Sigmoid colon (tissue), 7 donors: ENCODE measurements around the gene RASSF6. TPM values are rescaled to one million over a fixed set of nuclear protein-coding genes. Genes with fewer than 3 reads are reported as not detected.

Experiments
- DNase-seq: peaks from one replicate; pipeline ENCODE4 v3.0.0-alpha.2; 2019
- H3K27ac ChIP-seq, 4 donors: fragments of 200-600 bp; sonication (generic); one replicate each; pipeline ENCODE4 v1.5.1; 2016 to 2019; ENCODE audit warnings: mild to moderate bottlenecking in 1 of 4
- H3K27me3 ChIP-seq, 3 donors: fragments of 200-600 bp; sonication (generic); one replicate each; pipeline ENCODE4 v1.5.1; 2019; ENCODE audit warnings: mild to moderate bottlenecking in 1 of 3
- H3K36me3 ChIP-seq, 4 donors: fragments of 200-600 bp; sonication (generic); one replicate each; pipeline ENCODE4 v1.5.1; 2016 to 2019
- H3K4me1 ChIP-seq, 4 donors: fragments of 200-600 bp; sonication (generic); one replicate each; pipeline ENCODE4 v1.5.1; 2017 to 2019
- H3K4me3 ChIP-seq, 4 donors: fragments of 200-600 bp; sonication (generic); one replicate each; pipeline ENCODE4 v1.5.1; 2017 to 2019; ENCODE audit warnings: mild to moderate bottlenecking in 2 of 4, moderate library complexity in 1 of 4
- H3K9me3 ChIP-seq, 4 donors: fragments of 200-600 bp in 3 of 4; sonication (generic) in 3 of 4; one replicate each; pipeline versions ENCODE4 v1.5.1 to v1.6.1; 2013 to 2019
- CTCF ChIP-seq, 4 experiments: fragments of 450-650 bp in 3 of 4; fragments of 200-600 bp in 1 of 4; IDR thresholded peaks; one replicate each; pipeline ENCODE4 v1.5.1; 2016 to 2019; ENCODE audit warnings: antibody characterized with exemption in 4 of 4, mild to moderate bottlenecking in 3 of 4, moderate library complexity in 2 of 4
- EP300 ChIP-seq, 4 donors: sonication (generic); formaldehyde crosslinking; IDR thresholded peaks; one replicate each; pipeline ENCODE4 v1.6.1; 2017; ENCODE audit warnings: antibody characterized with exemption in 4 of 4
- POLR2A ChIP-seq, 2 donors: fragments of 450-650 bp; IDR thresholded peaks; one replicate each; pipeline ENCODE4 v1.6.1; 2016; ENCODE audit warnings: antibody characterized with exemption in 2 of 2, mild to moderate bottlenecking in 2 of 2, moderate library complexity in 2 of 2
- POLR2AphosphoS5 ChIP-seq, 4 donors: sonication (generic); formaldehyde crosslinking; IDR thresholded peaks; one replicate each; pipeline ENCODE4 v1.6.1; 2017; ENCODE audit warnings: antibody characterized with exemption in 4 of 4
- WGBS, 2 donors: extraction: QIAGEN DNeasy Blood & Tissue Kit; methylation state at CpG; one replicate each; pipeline ENCODE4 v1.1.7; 2013; 5-methylcytosine and 5-hydroxymethylcytosine counted together
- intact Hi-C: fragments of 100-400 bp; cut with DNase I; formaldehyde crosslinking; loops from one replicate; pipeline ENCODE4 v1.15.1; 2023
- polyA plus RNA-seq, 3 donors: library from polyadenylated mRNA; stranded (reverse); fragments of 200-250 nt; gene quantifications; one replicate each; pipeline ENCODE4 v1.2.3, GENCODE V29; 2013
- total RNA-seq, 4 donors: library from RNA; depleted of rRNA; stranded (reverse); fragments of >200 nt; gene quantifications; one replicate each; pipeline ENCODE4 v1.1.0, GENCODE V29; 2016
- donor health status: healthy with polysubstance abuse.
- donor health status: Bipolar disorder and iron deficiency.
- donor health status: healthy.

RASSF6 gene
- total and polyA plus RNA-seq, 7 donors = under 0.01 to 30.1 (median 3.5) TPM; not detected in 1

GRCh38 chr4:73608689-73609594 is 11.3 kb downstream of the RASSF6 start:
- no peaks in the 10 kb centered on the region for H3K36me3 ChIP-seq
- H3K4me3 ChIP-seq = no peak overlapping the region
- no peaks in the 10 kb centered on the region for H3K27me3 ChIP-seq
- no peaks in the 10 kb centered on the region for H3K9me3 ChIP-seq
- peaks cover 0 to 36% (median 25%) of the 10 kb centered on the region in 4 donors for H3K4me1 ChIP-seq
- 12 to 57% methylated on average over 3 of the region's 3 CpGs for WGBS, 2 donors
- peak overlapping the region in 3 of 4 donors; percentile 56 to 64 (median 63) for H3K27ac ChIP-seq
- intact Hi-C loops = no loop called here
- DNase-seq = no peak
- TF ChIP-seq POLR2A (IDR thresholded peaks at IDR 0.05) (no peak), CTCF (IDR thresholded peaks at IDR 0.05) (no peak), EP300 (IDR thresholded peaks at IDR 0.05) (no peak), POLR2AphosphoS5 (IDR thresholded peaks at IDR 0.05) (no peak)

GRCh38 chr4:73607375-73608033 is 12.7 kb downstream of the RASSF6 start:
- no peaks in the 10 kb centered on the region for H3K9me3 ChIP-seq
- no peaks in the 10 kb centered on the region for H3K27me3 ChIP-seq
- H3K36me3 ChIP-seq = no peaks in the 10 kb centered on the region
- intact Hi-C loops = no loop called here
- H3K4me1 ChIP-seq = peaks cover 0 to 48% (median 37%) of the 10 kb centered on the region in 4 donors
- H3K27ac ChIP-seq = peak overlapping the region in 2 of 4 donors; percentile 11 to 49
- TF ChIP-seq CTCF (IDR thresholded peaks at IDR 0.05) = no peak
- no peak for TF ChIP-seq POLR2A (IDR thresholded peaks at IDR 0.05)
- no peak for TF ChIP-seq EP300 (IDR thresholded peaks at IDR 0.05)
- TF ChIP-seq POLR2AphosphoS5 (IDR thresholded peaks at IDR 0.05) = no peak
- H3K4me3 ChIP-seq = no peak overlapping the region
- DNase-seq = no peak

GRCh38 chr4:73606465-73606974 is 13.7 kb downstream of the RASSF6 start:
- intact Hi-C loops = no loop called here
- H3K4me3 ChIP-seq = no peak overlapping the region
- H3K9me3 ChIP-seq = no peaks in the 10 kb centered on the region
- DNase-seq = no peak
- WGBS, 2 donors = 19 to 50% methylated on average over 4 of the region's 4 CpGs
- peaks cover 0 to 51% (median 39%) of the 10 kb centered on the region in 4 donors for H3K4me1 ChIP-seq
- H3K36me3 ChIP-seq = no peaks in the 10 kb centered on the region
- H3K27ac ChIP-seq = peak overlapping the region in 1 of 4 donors; percentile 11
- H3K27me3 ChIP-seq = no peaks in the 10 kb centered on the region
- no peak for TF ChIP-seq EP300 (IDR thresholded peaks at IDR 0.05)
- TF ChIP-seq CTCF (IDR thresholded peaks at IDR 0.05) = no peak
- TF ChIP-seq POLR2A (IDR thresholded peaks at IDR 0.05) = no peak
- TF ChIP-seq POLR2AphosphoS5 (IDR thresholded peaks at IDR 0.05) = no peak

- Histone ChIP-seq H3K27me3 (no peaks in the 10 kb centered on the region), H3K27ac (peak overlapping the region in 3 of 4 donors; percentile 40 to 49 (median 48)), H3K4me3 (no peak overlapping the region), H3K36me3 (no peaks in the 10 kb centered on the region), H3K9me3 (no peaks in the 10 kb centered on the region), H3K4me1 (peaks cover 0 to 59% (median 41%) of the 10 kb centered on the region in 4 donors)
- no peak for TF ChIP-seq POLR2AphosphoS5 (IDR thresholded peaks at IDR 0.05)
- TF ChIP-seq CTCF (IDR thresholded peaks at IDR 0.05) = no peak
- TF ChIP-seq EP300 (IDR thresholded peaks at IDR 0.05) = no peak
- TF ChIP-seq POLR2A (IDR thresholded peaks at IDR 0.05) = no peak
- intact Hi-C loops = no loop called here
- DNase-seq = no peak
- WGBS, 2 donors = 41 to 64% methylated on average over 12 of the region's 12 CpGs
Measured at GRCh38 chr4:73603854-73604584, 16.2 kb downstream of the RASSF6 start.
